GM18517 (cell line): ENCODE results near the gene NPIPB2.
A peak's percentile ranks its signal among the peaks of the same experiment; 100 is the strongest.
"Not testable (repeated sequence)": the region's sequence is repeated elsewhere in the genome, so short reads cannot be mapped to it uniquely, and the experiment has no call there.

Source experiments
- ATAC-seq: cut with Tn5 transposase; IDR thresholded peaks from one replicate; pipeline ENCODE4 v1.9.1; 2021; ENCODE audit warnings: mild to moderate bottlenecking, moderate library complexity; ENCODE audit not compliant: unreplicated experiment

Gene NPIPB2

GRCh38 chr16:11962457-11962856 is 20.6 kb upstream of the NPIPB2 start:
- not testable (repeated sequence) for ATAC-seq

- no peak for ATAC-seq
Measured at GRCh38 chr16:11957591-11958395, 15.9 kb upstream of the NPIPB2 start.

- ATAC-seq = no peak
Measured at GRCh38 chr16:11956558-11956957, 14.7 kb upstream of the NPIPB2 start.

GRCh38 chr16:11955713-11956123 is 13.9 kb upstream of the NPIPB2 start:
- ATAC-seq = no peak

GRCh38 chr16:11953576-11953975 is 11.7 kb upstream of the NPIPB2 start:
- ATAC-seq = not testable (repeated sequence)

- no peak for ATAC-seq
Measured at GRCh38 chr16:11950388-11950787, 8.5 kb upstream of the NPIPB2 start.

GRCh38 chr16:11949527-11949926 is 7.7 kb upstream of the NPIPB2 start:
- no peak for ATAC-seq

GRCh38 chr16:11948819-11949218 is 7.0 kb upstream of the NPIPB2 start:
- ATAC-seq = no peak

GRCh38 chr16:11946433-11946832 is 4.6 kb upstream of the NPIPB2 start:
- ATAC-seq = no peak

- not testable (repeated sequence) for ATAC-seq
Measured at GRCh38 chr16:11927350-11927749, 14.5 kb downstream of the NPIPB2 start.

GRCh38 chr16:11924046-11924445 is 17.8 kb downstream of the NPIPB2 start:
- not testable (repeated sequence) for ATAC-seq

- no peak for ATAC-seq
Measured at GRCh38 chr16:11916524-11917285, 25.1 kb downstream of the NPIPB2 start.

GRCh38 chr16:11915644-11916523 is 26.0 kb downstream of the NPIPB2 start, which contains the start of gene GSPT1:
Gene GSPT1 (minus strand): TSS chr16:11915956. CDS start chr16:11915720, 236 bp downstream.
- ATAC-seq = peak; percentile 77

GRCh38 chr16:11915114-11915643 is 26.7 kb downstream of the NPIPB2 start:
- ATAC-seq = peak; percentile 26

- ATAC-seq = peak; percentile 7
Measured at GRCh38 chr16:11914210-11915113, 27.4 kb downstream of the NPIPB2 start.

GRCh38 chr16:11913425-11914079 is 28.3 kb downstream of the NPIPB2 start:
- no peak for ATAC-seq

- no peak for ATAC-seq
Measured at GRCh38 chr16:11909653-11910545, 31.9 kb downstream of the NPIPB2 start.
